ENCODE measurements around the gene WIPI1.

DNA sequence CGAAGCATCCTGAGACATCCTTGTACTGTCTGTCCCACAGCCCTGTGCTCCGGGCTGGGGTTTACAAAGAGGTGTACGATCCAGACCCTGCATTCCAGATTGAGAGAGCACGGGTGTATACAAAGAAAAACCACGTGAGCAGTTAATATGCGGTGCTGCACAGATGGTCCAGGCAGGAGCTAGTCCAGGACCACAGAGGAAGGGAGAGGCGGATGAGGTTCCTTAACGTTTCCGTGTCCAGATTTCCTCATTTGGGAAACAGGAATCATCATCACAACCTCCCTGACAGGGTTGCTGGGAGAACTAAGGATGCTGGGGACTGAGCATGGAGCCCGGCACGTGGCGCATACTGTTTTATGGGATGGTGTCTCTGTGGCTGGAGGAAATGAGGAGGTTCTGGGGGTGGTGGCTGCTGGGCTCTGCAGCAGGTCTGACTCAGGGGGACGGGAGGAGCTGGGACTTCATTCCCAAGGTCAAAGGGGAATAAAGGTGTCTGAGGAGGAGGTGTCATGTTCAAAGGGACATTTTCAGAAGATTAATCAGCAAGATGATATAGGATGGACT, 26.2 kb downstream of the WIPI1 start:
- TF ChIP-seq POLR2A (IDR thresholded peaks at IDR 0.05; ENCODE audit: low read length) = no peak
- TF ChIP-seq, protein P1, sequence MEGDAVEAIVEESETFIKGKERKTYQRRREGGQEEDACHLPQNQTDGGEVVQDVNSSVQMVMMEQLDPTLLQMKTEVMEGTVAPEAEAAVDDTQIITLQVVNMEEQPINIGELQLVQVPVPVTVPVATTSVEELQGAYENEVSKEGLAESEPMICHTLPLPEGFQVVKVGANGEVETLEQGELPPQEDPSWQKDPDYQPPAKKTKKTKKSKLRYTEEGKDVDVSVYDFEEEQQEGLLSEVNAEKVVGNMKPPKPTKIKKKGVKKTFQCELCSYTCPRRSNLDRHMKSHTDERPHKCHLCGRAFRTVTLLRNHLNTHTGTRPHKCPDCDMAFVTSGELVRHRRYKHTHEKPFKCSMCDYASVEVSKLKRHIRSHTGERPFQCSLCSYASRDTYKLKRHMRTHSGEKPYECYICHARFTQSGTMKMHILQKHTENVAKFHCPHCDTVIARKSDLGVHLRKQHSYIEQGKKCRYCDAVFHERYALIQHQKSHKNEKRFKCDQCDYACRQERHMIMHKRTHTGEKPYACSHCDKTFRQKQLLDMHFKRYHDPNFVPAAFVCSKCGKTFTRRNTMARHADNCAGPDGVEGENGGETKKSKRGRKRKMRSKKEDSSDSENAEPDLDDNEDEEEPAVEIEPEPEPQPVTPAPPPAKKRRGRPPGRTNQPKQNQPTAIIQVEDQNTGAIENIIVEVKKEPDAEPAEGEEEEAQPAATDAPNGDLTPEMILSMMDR (IDR thresholded peaks at IDR 0.05) = no peak
- TF ChIP-seq CEBPB (IDR thresholded peaks at IDR 0.05) = no peak
- TF ChIP-seq ESRRA (IDR thresholded peaks at IDR 0.05; ENCODE audit: borderline replicate concordance, low read length) = no peak
- no peak for TF ChIP-seq EP300 (IDR thresholded peaks at IDR 0.05)
- TF ChIP-seq MYC (IDR thresholded peaks at IDR 0.05; ENCODE audit: borderline replicate concordance, low read length) = no peak
- TF ChIP-seq MAFK (IDR thresholded peaks at IDR 0.05; ENCODE audit: partially characterized antibody) = no peak
- no peak for TF ChIP-seq HOXB5 (CRISPR knock-in tag; IDR thresholded peaks at IDR 0.05)
- no peak for TF ChIP-seq ZSCAN20 (CRISPR knock-in tag; IDR thresholded peaks at IDR 0.05)
- no peak for TF ChIP-seq HEYL (CRISPR knock-in tag; IDR thresholded peaks at IDR 0.05)
- TF ChIP-seq RARB (CRISPR knock-in tag; IDR thresholded peaks at IDR 0.05) = no peak
- no peak for TF ChIP-seq ELK1 (IDR thresholded peaks at IDR 0.05; ENCODE audit: low read depth, low read length)
- TF ChIP-seq RAD21 (conservative IDR thresholded peaks at IDR 0.05 in 1 of 2, IDR thresholded peaks at IDR 0.05 in 1 of 2) = no peak
